K562 (cell line): Measurements from ENCODE around the gene HGFAC. TPM values are rescaled to one million over a fixed set of nuclear protein-coding genes. Genes with fewer than 3 reads are reported as not detected.

Experiments used
- ATAC-seq: fragments of 200-7000 bp; cut with Tn5 transposase; 3 replicates; pipeline ENCODE4 v1.9.1; 2020; ENCODE audit warnings: moderate library complexity
- BruUV-seq: library from RNA; stranded (reverse); fragments of 400-500 nt; replicated peaks from 2 replicates; lab custom pipeline; 2021; lab: Mats Ljungman, UMichigan
- CTCF ChIA-PET: fragments of 300-600 bp; formaldehyde crosslinking; extraction: SDS; loops from one replicate; lab custom pipeline; 2021; ENCODE audit warnings: low intra/inter-chr PET ratio; lab: Yijun Ruan, JAX
- POLR2A ChIA-PET: fragments of 300-600, 350-650 bp; sonication (Branson Sonifier 250); formaldehyde crosslinking; extraction: SDS; loops from one replicate; lab custom pipeline; 2021; ENCODE audit warnings: antibody characterized with exemption, inconsistent platforms; lab: Yijun Ruan, JAX
- DNase-seq, 4 experiments: peaks; one replicate each; pipeline versions ENCODE4 v3.0.0 to v3.0.0-alpha.2; 2011 to 2018; ENCODE audit warnings: low spot score in 3 of 4, mixed read lengths in 3 of 4; ENCODE audit errors: extremely low read depth in 1 of 4
- FAIRE-seq: peaks from 2 replicates; lab custom pipeline; 2011; peaks lifted over from hg19 to GRCh38; lab: Jason Lieb, UNC
- H2AFZ ChIP-seq: 2 replicates; pipeline ENCODE4 v1.6.0; 2011; ENCODE audit warnings: low read depth, low read length, control low read depth, inconsistent platforms
- H3K27ac ChIP-seq: fragments of 200-600 bp; 3 replicates; pipeline ENCODE4 v1.8.0; 2011; ENCODE audit warnings: low read depth, mild to moderate bottlenecking, control low read depth, inconsistent platforms, low read length, moderate library complexity, mixed read lengths; ENCODE audit errors: extremely low read depth
- H3K27me3 ChIP-seq, 2 experiments: fragments of 300-600 bp in 1 of 2; 2 replicates in 1 of 2; 3 replicates in 1 of 2; pipeline versions ENCODE4 v1.6.0 to v1.8.0; 2011; ENCODE audit warnings: inconsistent platforms in 2 of 2, low read length in 2 of 2, mild to moderate bottlenecking in 1 of 2, mixed read lengths in 1 of 2, moderate library complexity in 1 of 2; ENCODE audit not compliant: control insufficient read depth in 2 of 2, insufficient read depth in 2 of 2
- H3K36me3 ChIP-seq: fragments of 300-600 bp; 3 replicates; pipeline ENCODE4 v1.8.0; 2011; ENCODE audit warnings: mild to moderate bottlenecking, low read length, inconsistent platforms; ENCODE audit not compliant: control insufficient read depth, insufficient read depth
- H3K4me1 ChIP-seq, 2 experiments: fragments of 200-600 bp in 1 of 2; replicated peaks in 1 of 2; 2 replicates in 1 of 2; 3 replicates in 1 of 2; pipeline versions ENCODE4 v1.5.1 to v1.8.0; 2011; ENCODE audit warnings: inconsistent platforms in 2 of 2, low read length in 2 of 2, mild to moderate bottlenecking in 1 of 2, mixed read lengths in 1 of 2, moderate library complexity in 1 of 2; ENCODE audit not compliant: control insufficient read depth in 2 of 2, insufficient read depth in 2 of 2
- H3K4me2 ChIP-seq: 2 replicates; pipeline ENCODE4 v1.6.1; 2011; ENCODE audit warnings: low read length, control low read depth, inconsistent platforms, mixed read lengths; ENCODE audit not compliant: insufficient read depth
- H3K4me3 ChIP-seq: fragments of 200-600 bp; sonication (generic), shearing (Covaris generic); 2 replicates; pipeline ENCODE4 v1.5.1; 2016; ENCODE audit warnings: control low read depth, inconsistent platforms
- H3K79me2 ChIP-seq: fragments of 200-600 bp; 3 replicates; pipeline ENCODE4 v1.8.0; 2011; ENCODE audit warnings: low read length, inconsistent platforms; ENCODE audit not compliant: control insufficient read depth, insufficient read depth
- H3K9ac ChIP-seq, 2 experiments: 2 replicates each; pipeline versions ENCODE4 v1.6.0 to v1.6.1; 2011; ENCODE audit warnings: low read depth in 2 of 2, low read length in 2 of 2, control low read depth in 1 of 2, inconsistent platforms in 1 of 2, mild to moderate bottlenecking in 1 of 2, mixed read lengths in 1 of 2; ENCODE audit not compliant: insufficient read depth in 1 of 2
- H3K9me1 ChIP-seq: one replicate; pipeline ENCODE4 v1.6.0; 2011; ENCODE audit warnings: inconsistent platforms, mild to moderate bottlenecking, low read length, moderate library complexity; ENCODE audit not compliant: control insufficient read depth, insufficient read depth
- H3K9me3 ChIP-seq: replicated peaks from 2 replicates; pipeline ENCODE4 v1.5.1; 2011; ENCODE audit warnings: low read depth, low read length, inconsistent platforms; ENCODE audit not compliant: control insufficient read depth, insufficient read depth
- H4K20me1 ChIP-seq: replicated peaks from 2 replicates; pipeline ENCODE4 v1.6.1; 2011; ENCODE audit warnings: low read length, inconsistent platforms, mixed read lengths; ENCODE audit not compliant: control insufficient read depth, insufficient read depth
- GABPB1 ChIP-seq: sonication (generic); formaldehyde crosslinking; IDR thresholded peaks from 2 replicates; pipeline ENCODE4 v1.8.0; 2022; ENCODE audit warnings: mild to moderate bottlenecking, missing genetic modification reagents
- SIN3B ChIP-seq: fragments of 450-650 bp; IDR thresholded peaks from 2 replicates; pipeline ENCODE4 v1.6.1; 2017; ENCODE audit warnings: low read depth, mild to moderate bottlenecking, moderate library complexity
- TARDBP ChIP-seq: fragments of 450-650 bp; IDR thresholded peaks from 2 replicates; pipeline ENCODE4 v1.6.1; 2016
- WGBS: fragments of 100-300 bp; shearing (Covaris generic); methylation state at CpG from one replicate; pipeline ENCODE4 v1.1.6; 2016; ENCODE audit warnings: low coverage, mixed read lengths; ENCODE audit not compliant: insufficient coverage; ENCODE audit errors: missing lambda C conversion rate; 5-methylcytosine and 5-hydroxymethylcytosine counted together
- in situ Hi-C: fragments of 300-500 bp; cut with MboI; formaldehyde crosslinking; loops from 4 replicates; pipeline ENCODE4 v1.15.0; 2018; ENCODE audit warnings: inconsistent platforms, mixed read lengths
- intact Hi-C: fragments of 100-400 bp; cut with micrococcal nuclease; formaldehyde crosslinking; loops from 2 replicates; pipeline ENCODE4 v1.14.2; 2022
- polyA plus RNA-seq, 8 experiments: library from polyadenylated mRNA; depleted of rRNA in 4 of 8; stranded (reverse) in 5 of 8; unstranded in 3 of 8; fragments of >200 nt; fragmentation: Nextera tagmentation in 2 of 8; fragmentation: Illumina TruSeq in 1 of 8; extraction: Ambion mirVana in 2 of 8; extraction: Trizol in 1 of 8; gene quantifications; 2 replicates each; pipeline versions ENCODE4 v1.2.1 to v1.2.3, GENCODE V29; 2011 to 2014; ENCODE audit warnings: inconsistent platforms in 1 of 8, missing spikeins in 1 of 8
- total RNA-seq, 7 experiments: library from RNA; depleted of rRNA in 6 of 7; stranded (reverse); fragments of >200 nt in 6 of 7; fragmentation: Illumina TruSeq in 2 of 7; extraction: Trizol in 2 of 7; gene quantifications; 2 replicates each; pipeline versions ENCODE4 v1.2.1 to v1.2.3, GENCODE V29; 2011 to 2021; ENCODE audit warnings: low replicate concordance in 1 of 7
- TF ChIP-seq, protein P1 (sequence below): IDR thresholded peaks from 3 replicates; pipeline ENCODE4 v1.6.1; 2011; ENCODE audit warnings: borderline replicate concordance, mild to moderate bottlenecking, moderate library complexity; ENCODE audit not compliant: insufficient read length; ENCODE audit errors: extremely low read depth

Gene HGFAC
- total and polyA plus RNA-seq, 9 of the 15 experiments (the other 6 are each of a cell fraction or from before 2014, with no cell fraction given): 0.13 TPM; not detected in 8

DNA sequence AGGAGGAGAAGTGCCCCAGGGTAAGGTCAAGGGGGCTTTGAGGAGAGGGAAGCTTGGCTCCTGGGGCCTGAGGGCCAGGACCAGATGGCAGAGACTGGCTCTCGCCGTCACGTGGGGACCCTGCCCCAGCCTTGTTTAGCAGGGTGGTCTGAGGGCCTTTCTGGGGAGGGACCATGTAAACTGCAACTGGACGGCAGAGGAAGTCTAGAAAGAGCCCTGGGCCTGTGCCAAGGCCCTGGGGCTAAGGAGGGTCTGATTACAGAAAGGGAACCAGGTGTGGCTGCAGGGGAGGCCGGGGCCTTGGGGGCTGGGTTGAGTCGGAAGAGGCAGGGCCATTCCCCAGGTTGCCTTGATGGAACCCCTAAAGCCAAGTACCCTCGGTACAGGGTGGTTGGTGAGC lies 1.8 kb upstream of the HGFAC start:
- Histone ChIP-seq H3K4me1 (peaks cover 0 to 75% of the 10 kb centered on the region in 2 experiments; a peak in 2 of 5 replicates), H3K4me2 (no peak overlapping the region), H3K27me3 (no peaks in the 10 kb centered on the region; a peak in 1 of 5 replicates), H4K20me1 (no peaks in the 10 kb centered on the region; the same call in 1 of the 2 replicates)
- FAIRE-seq: no peak
- intact Hi-C loops: loop anchor here (5.0 kb wide), 3 partner anchors 198 to 393 kb away; no protein-coding TSS in a partner anchor
- in situ Hi-C loops: loop anchor here (5.0 kb wide), 1 partner anchor 333 kb away; no protein-coding TSS in a partner anchor
- no peak for ATAC-seq
- TF ChIP-seq GABPB1 (CRISPR knock-in tag): no peak
- no peak for TF ChIP-seq SIN3B
- no peak for TF ChIP-seq TARDBP
- TF ChIP-seq, protein P1, sequence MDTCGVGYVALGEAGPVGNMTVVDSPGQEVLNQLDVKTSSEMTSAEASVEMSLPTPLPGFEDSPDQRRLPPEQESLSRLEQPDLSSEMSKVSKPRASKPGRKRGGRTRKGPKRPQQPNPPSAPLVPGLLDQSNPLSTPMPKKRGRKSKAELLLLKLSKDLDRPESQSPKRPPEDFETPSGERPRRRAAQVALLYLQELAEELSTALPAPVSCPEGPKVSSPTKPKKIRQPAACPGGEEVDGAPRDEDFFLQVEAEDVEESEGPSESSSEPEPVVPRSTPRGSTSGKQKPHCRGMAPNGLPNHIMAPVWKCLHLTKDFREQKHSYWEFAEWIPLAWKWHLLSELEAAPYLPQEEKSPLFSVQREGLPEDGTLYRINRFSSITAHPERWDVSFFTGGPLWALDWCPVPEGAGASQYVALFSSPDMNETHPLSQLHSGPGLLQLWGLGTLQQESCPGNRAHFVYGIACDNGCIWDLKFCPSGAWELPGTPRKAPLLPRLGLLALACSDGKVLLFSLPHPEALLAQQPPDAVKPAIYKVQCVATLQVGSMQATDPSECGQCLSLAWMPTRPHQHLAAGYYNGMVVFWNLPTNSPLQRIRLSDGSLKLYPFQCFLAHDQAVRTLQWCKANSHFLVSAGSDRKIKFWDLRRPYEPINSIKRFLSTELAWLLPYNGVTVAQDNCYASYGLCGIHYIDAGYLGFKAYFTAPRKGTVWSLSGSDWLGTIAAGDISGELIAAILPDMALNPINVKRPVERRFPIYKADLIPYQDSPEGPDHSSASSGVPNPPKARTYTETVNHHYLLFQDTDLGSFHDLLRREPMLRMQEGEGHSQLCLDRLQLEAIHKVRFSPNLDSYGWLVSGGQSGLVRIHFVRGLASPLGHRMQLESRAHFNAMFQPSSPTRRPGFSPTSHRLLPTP: no peak
- TF ChIP-seq, all 486 proteins: peak for 0
- Histone ChIP-seq H3K9ac (no peak overlapping the region), H3K36me3 (no peaks in the 10 kb centered on the region), H3K79me2 (no peaks in the 10 kb centered on the region), H3K27ac (no peak overlapping the region), H3K9me3 (no peaks in the 10 kb centered on the region), H3K9me1 (no peaks in the 10 kb centered on the region), H3K4me3 (no peak overlapping the region), H2AFZ (no peak overlapping the region)
- ChIA-PET CTCF (no interaction called here), POLR2A (no interaction called here)
- BruUV-seq: no TSS peak
- DNase-seq: no peak
- 18% methylated on average over 7 of the region's 7 CpGs for WGBS
